ENCODE measurements around the gene PDK4.
"Not testable (repeated sequence)": the region's sequence is repeated elsewhere in the genome, so short reads cannot be mapped to it uniquely, and the experiment has no call there.

Gene PDK4

GRCh38 chr7:95604811-95605210 is 8.5 kb upstream of the PDK4 start:
- not testable (repeated sequence) for DNase-seq (ENCODE audit: low spot score)

GRCh38 chr7:95604397-95604796 is 8.1 kb upstream of the PDK4 start:
- DNase-seq (ENCODE audit: low spot score): not testable (repeated sequence)

DNA sequence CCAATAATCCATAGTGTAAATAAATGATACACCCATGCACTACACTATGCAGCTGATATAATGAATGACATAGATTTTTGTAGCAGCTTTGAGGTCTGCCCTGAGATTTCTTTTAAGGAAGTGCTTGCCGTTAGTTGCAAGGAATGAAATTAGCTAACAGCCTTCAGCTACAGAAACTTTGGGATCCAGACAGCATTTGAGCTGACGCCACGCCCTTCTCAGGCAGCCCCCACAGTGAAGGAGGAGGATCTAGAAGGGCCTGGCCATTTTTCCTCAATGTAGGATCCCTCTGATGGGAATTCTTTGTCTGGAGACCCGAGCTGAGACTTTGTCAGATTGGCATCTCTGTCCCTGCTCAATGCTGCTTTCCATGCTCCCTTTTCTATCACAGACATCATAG is 6.1 kb upstream of the PDK4 start:
- DNase-seq (ENCODE audit: low spot score): no peak

- no peak for DNase-seq (ENCODE audit: low spot score)
These were observed 5.0 kb upstream of the PDK4 start for GRCh38 chr7:95601316-95601715.

GRCh38 chr7:95599069-95599468 is 2.8 kb upstream of the PDK4 start:
- DNase-seq (ENCODE audit: low spot score): no peak

- DNase-seq (ENCODE audit: low spot score): no peak
These were observed 2.2 kb upstream of the PDK4 start for GRCh38 chr7:95598511-95598910.

DNA sequence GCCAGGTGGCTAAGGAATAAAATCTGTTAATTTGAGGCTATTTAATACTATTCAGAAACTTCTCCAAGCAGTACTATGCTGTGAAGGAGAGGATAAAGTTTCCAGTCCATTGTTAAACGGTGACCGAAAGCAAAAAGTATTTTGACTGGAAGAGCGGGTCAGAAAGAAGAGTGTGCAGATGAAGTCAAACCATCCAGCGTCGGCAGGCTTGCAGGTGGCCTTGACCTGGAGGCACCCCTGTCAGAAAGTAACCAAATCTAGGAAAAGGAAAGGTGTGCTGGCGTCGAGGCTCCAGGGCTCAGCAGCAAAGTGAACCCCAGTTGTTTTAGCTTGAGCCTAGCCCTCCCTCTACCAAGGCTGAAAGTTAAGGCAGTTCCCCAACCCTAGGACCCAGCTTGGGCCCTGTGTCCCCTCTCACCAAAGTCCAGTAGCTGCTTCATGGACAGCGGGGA is 544 bp downstream of the PDK4 start:
- no peak for DNase-seq (ENCODE audit: low spot score)

GRCh38 chr7:95594185-95594584 is 2.1 kb downstream of the PDK4 start:
- no peak for DNase-seq (ENCODE audit: low spot score)

DNA sequence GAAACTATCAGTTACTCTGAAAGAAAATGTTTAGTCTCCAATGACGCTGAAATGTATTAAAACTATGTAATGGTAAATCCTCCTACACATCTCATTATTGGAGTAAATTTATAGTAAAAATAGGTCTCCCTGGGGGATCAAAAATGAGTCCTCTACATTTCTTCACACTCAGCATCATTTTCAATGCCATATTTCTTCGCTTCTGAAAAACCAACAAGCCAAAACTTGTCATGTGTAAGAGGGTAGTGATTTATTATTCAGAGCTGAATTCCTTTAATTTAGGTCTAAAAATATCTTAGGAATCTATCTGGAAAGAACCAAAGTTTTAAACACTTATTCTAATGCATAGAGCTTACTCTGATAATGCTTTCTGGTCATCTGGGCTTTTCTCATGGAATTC is 3.0 kb downstream of the PDK4 start:
- DNase-seq (ENCODE audit: low spot score): no peak

DNA sequence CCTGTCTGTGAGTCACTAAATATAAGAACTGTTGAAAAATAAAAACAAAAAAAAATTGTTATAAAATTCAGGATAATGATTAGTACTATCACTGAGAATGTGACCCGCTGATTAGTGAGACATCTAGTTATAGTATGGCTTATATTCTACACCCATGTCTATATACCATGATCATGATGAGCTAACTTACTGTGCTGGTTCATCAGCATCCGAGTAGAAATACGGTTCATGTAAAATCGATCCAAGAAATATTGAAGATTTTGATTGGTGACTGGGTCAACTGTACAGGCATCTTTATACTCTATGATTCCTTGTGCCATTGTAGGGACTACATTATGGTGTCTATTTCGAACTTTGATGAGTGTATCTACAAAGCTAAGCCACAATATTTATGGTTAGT is 3.7 kb downstream of the PDK4 start:
- DNase-seq (ENCODE audit: low spot score): no peak

DNA sequence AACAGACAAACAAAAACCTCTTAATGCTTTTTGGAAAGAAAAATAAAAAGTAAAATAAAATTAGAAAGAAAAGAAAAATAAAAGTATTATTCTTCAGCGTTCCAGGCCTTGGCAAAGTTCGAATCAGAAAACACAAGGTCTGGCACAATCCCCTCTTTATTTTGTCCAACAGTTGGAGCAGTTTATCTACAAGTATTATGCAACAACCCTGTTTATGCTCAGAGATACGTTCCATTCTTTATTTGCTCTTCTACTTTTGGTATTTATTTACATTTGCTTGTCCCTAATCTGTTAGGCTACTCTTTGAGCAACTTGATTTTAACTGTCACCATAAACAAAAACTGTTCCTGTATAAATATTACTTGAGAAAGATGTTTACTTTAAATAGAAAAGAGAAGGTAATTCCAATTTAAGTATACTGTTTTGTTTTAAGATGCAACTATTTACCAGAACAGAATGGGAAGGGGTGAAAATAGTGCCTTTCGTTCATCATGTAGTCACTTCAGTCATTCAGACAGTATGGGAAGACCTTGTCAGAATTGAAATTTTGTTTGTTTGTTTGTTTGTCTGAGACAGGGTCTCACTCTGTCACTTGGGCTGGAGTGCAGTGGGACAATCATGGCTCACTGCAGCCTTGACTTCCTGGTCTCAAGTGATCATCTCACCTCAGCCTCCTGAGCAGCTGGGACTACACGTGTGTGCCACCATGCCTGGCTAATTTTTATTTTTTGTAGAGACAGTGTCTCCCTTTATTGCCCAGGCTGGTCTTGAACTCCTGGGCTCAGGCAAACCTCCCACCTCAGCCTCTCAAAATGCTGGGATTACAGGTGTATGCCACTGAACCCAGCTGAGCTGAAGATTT is 5.7 kb downstream of the PDK4 start:
- DNase-seq (ENCODE audit: low spot score): no peak

DNA sequence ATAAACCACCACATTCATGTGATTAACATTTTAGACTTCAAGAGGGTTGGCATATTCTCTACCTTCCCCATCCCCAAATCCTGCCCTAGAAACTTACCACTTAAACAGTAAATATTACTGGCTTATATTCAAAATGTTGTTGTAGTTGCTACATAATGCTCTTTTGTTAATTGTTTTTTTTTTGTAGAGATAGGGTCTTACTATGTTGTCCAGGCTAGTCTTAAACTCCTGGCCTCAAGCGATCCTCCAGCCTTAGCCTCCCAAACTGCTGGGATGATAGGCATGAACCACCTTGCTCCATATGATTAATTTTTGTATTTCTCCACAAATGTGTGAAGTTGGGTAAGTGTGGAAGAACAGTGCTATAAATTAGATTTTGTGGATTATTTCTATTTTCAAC is 6.5 kb downstream of the PDK4 start:
- DNase-seq (ENCODE audit: low spot score): no peak

DNA sequence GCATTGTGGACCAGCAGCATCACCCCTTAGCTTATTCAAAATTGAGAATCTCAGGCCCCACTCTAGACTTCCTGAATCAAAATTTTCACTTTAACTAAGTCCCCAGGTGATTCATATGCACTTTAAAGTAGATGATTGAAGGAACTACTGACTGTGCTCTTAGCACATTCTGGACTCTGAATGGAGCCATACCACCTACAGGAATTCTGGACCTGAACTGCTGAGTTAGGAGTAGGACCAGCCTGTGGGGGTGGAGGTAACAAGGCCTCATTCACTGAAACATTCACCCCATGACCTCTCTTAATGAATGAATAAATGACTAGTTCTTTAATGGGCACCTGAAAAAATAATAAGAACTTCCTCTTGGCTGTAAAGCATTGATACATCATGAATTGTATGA is 7.3 kb downstream of the PDK4 start:
- no peak for DNase-seq (ENCODE audit: low spot score)

DNA sequence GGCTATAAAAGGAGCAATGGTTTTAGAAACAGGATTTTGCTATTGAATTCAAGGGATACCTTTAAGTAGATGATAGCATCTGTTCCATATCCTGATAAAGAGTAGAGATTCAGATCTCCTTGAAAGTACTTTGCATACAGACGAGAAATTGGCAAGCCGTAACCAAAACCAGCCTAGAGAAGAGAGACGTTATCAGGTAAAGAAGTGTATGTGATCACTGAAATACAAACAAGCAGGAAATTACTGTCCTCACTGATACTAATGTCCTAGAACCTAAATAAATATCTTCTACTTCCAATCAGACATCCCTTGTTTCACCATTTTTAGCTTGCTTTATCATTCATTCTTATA is 9.4 kb downstream of the PDK4 start:
- DNase-seq (ENCODE audit: low spot score): no peak

GRCh38 chr7:95585426-95585789 is 10.9 kb downstream of the PDK4 start:
- DNase-seq (ENCODE audit: low spot score): no peak

DNA sequence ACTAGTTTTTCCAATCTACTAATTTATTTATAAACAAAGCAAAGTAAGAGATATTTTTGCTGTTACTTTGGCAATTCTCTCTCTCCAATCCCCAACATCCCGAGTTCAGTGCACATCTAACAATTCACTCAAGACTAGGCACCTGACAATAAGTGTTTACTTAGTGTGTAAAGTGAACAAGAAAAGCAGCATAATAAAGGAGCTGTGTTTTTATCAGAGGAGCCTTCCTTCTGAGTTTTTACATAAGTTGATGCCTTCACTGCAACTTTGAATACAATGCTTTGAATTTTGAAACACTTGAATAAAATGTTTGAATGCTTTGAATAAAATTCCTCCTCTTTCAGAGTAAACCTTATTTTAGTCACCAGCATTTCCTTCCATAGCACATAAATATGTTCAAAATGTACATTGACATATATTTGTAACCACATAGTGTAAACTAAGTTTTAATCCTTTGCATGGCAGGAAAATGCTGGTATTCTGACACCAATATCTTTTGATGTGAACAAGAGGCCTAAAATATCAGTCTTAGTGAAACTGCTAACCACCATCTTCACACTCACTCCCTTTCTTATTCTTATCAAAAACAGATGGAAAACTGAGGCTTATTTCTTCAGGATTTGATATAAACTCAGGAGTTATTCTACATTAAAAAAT is 11.4 kb downstream of the PDK4 start:
- DNase-seq (ENCODE audit: low spot score): no peak

GRCh38 chr7:95583834-95584621 is 12.3 kb downstream of the PDK4 start:
- no peak for DNase-seq (ENCODE audit: low spot score)

GRCh38 chr7:95582578-95583293 is 13.6 kb downstream of the PDK4 start:
- no peak for DNase-seq (ENCODE audit: low spot score)

GRCh38 chr7:95581467-95581866 is 14.8 kb downstream of the PDK4 start:
- no peak for DNase-seq (ENCODE audit: low spot score)

DNA sequence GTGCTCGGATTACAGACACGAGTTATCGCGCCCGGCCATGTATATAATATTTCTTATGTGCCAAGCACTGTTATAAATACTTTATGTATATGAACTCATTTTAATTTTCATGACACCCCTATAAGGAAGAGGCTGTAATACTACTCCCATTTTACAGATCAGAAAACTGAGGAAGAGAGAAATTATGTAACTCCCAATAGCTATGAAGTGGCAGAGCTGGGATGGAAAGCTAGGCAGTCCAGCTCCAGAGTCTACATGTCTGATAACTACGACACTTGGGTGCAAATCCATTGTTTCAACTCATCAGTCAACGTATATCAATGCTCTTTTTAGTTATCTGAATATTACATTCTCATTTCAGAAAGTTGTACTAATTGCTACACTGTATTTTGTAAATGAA is 17.0 kb downstream of the PDK4 start:
- no peak for DNase-seq (ENCODE audit: low spot score)

DNA sequence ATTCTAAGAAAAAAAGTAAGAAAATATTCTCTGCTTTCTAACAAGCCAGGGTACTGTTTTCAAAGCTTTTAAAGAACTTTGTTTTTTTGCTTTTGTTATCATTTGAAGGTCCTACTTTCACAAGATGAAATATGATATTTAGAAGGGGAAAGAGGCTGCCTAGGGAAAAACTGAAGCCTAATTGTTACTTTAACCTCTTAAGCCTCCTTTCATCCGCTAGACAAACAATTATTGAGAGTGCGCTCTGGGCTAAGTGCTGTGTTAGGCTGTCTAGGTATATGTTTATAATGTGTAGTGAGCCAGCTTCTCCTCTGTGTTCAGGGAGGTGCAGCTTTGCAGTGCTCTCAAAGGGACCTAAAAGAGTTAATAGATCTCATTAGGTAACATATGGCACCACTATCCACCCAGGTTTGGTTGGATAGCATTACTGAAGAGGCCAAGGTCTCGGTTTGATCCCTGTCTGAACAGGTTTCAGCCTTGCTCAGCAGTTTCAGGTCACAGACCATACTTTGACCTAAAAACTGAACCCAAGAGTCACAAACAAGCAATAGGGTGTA is 17.9 kb downstream of the PDK4 start:
- DNase-seq (ENCODE audit: low spot score): no peak

- no peak for DNase-seq (ENCODE audit: low spot score)
These were observed 19.2 kb downstream of the PDK4 start for GRCh38 chr7:95577137-95577536.

Measured in hepatic stellate cell (primary cell).